ENCODE data around the gene BTBD17. TPM values are rescaled to one million over a fixed set of nuclear protein-coding genes. Genes with fewer than 3 reads are reported as not detected.

BTBD17 gene
- polyA plus RNA-seq, 1 experiment = not detected

GRCh38 chr17:74354561-74354960, 7.1 kb downstream of the BTBD17 start:
- ChIA-PET POLR2A (no interaction called here), CTCF (no interaction called here)
- no peak for DNase-seq (ENCODE audit: low read depth, low spot score)
- no peak overlapping the region for H3K4me3 ChIP-seq (ENCODE audit: low read depth, low read length)
- TF ChIP-seq, protein P1, sequence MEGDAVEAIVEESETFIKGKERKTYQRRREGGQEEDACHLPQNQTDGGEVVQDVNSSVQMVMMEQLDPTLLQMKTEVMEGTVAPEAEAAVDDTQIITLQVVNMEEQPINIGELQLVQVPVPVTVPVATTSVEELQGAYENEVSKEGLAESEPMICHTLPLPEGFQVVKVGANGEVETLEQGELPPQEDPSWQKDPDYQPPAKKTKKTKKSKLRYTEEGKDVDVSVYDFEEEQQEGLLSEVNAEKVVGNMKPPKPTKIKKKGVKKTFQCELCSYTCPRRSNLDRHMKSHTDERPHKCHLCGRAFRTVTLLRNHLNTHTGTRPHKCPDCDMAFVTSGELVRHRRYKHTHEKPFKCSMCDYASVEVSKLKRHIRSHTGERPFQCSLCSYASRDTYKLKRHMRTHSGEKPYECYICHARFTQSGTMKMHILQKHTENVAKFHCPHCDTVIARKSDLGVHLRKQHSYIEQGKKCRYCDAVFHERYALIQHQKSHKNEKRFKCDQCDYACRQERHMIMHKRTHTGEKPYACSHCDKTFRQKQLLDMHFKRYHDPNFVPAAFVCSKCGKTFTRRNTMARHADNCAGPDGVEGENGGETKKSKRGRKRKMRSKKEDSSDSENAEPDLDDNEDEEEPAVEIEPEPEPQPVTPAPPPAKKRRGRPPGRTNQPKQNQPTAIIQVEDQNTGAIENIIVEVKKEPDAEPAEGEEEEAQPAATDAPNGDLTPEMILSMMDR (IDR thresholded peaks at IDR 0.05; ENCODE audit: low read depth, low read length) = no peak
- no peaks in the 10 kb centered on the region; the same call in 1 of the 2 replicates for H3K9me3 ChIP-seq (ENCODE audit: control insufficient read depth, insufficient read depth, low read length)
- H3K27ac ChIP-seq (ENCODE audit: low read depth, low read length) = no peak overlapping the region
- H3K27me3 ChIP-seq (ENCODE audit: control insufficient read depth, insufficient read depth, low read length) = peaks cover 20% of the 10 kb centered on the region

GRCh38 chr17:74354123-74354522, 7.5 kb downstream of the BTBD17 start:
- no peak overlapping the region for H3K27ac ChIP-seq (ENCODE audit: low read depth, low read length)
- CTCF ChIA-PET = no interaction called here
- H3K4me3 ChIP-seq (ENCODE audit: low read depth, low read length) = no peak overlapping the region
- TF ChIP-seq, protein P1 (IDR thresholded peaks at IDR 0.05; ENCODE audit: low read depth, low read length) = no peak
- POLR2A ChIA-PET = no interaction called here
- H3K9me3 ChIP-seq (ENCODE audit: control insufficient read depth, insufficient read depth, low read length) = no peaks in the 10 kb centered on the region; the same call in 1 of the 2 replicates
- no peak for DNase-seq (ENCODE audit: low read depth, low spot score)
- peaks cover 20% of the 10 kb centered on the region for H3K27me3 ChIP-seq (ENCODE audit: control insufficient read depth, insufficient read depth, low read length)

DNA sequence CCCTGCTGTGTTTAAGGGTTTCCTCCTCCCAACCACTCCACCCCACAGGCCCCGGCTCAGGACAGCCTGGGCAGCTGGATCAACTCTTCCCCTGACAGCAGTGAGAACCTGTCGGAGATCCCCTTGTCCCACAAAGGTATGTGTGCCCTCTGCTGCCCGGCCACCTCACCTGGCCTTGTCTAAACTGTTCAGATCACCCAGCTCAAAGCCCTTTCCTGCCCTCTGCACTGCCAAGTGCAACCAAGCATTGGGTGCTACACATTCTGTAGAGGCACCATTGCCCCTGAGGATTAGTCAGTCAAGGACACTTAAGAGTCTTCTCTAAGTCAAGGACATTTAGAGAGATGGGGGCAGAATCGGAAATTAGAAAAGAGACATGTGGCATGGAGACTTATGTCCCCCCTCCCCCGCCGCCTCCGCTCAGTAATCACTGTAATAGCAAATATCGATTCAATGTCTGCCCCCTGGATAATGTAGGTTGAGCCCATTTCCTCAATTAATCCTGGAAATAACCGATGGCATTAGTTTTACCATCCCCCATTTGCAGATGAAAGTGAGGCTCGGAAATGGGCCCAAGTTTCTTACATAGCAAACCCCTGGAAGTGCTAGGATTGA, 8.1 kb downstream of the BTBD17 start:
- peaks cover 18% of the 10 kb centered on the region for H3K27me3 ChIP-seq (ENCODE audit: control insufficient read depth, insufficient read depth, low read length)
- H3K9me3 ChIP-seq (ENCODE audit: control insufficient read depth, insufficient read depth, low read length) = no peaks in the 10 kb centered on the region; the same call in 1 of the 2 replicates
- no peak for DNase-seq (ENCODE audit: low read depth, low spot score)
- ChIA-PET CTCF (interaction anchor here (0.9 kb wide), 1 partner anchor 15 kb away, joined by 3 read pairs; no protein-coding TSS in a partner anchor), POLR2A (no interaction called here)
- H3K4me3 ChIP-seq (ENCODE audit: low read depth, low read length) = no peak overlapping the region
- TF ChIP-seq, protein P1 (IDR thresholded peaks at IDR 0.05; ENCODE audit: low read depth, low read length) = no peak
- no peak overlapping the region for H3K27ac ChIP-seq (ENCODE audit: low read depth, low read length)

- DNase-seq (ENCODE audit: low read depth, low spot score) = no peak
Measured at GRCh38 chr17:74351552-74352210, 10.0 kb downstream of the BTBD17 start.

More at GRCh38 chr17:74351552-74352210, 10.0 kb downstream of the BTBD17 start:
- H3K27ac ChIP-seq (ENCODE audit: low read depth, low read length) = no peak overlapping the region
- ChIA-PET CTCF (interaction anchor here (0.8 to 1.1 kb wide), 2 partner anchors 15 to 16 kb away, joined by 3 read pairs; no protein-coding TSS in a partner anchor), POLR2A (no interaction called here)
- no peak overlapping the region for H3K4me3 ChIP-seq (ENCODE audit: low read depth, low read length)
- peaks cover 11% of the 10 kb centered on the region for H3K27me3 ChIP-seq (ENCODE audit: control insufficient read depth, insufficient read depth, low read length)
- no peaks in the 10 kb centered on the region; the same call in 1 of the 2 replicates for H3K9me3 ChIP-seq (ENCODE audit: control insufficient read depth, insufficient read depth, low read length)
- TF ChIP-seq, protein P1 (IDR thresholded peaks at IDR 0.05; ENCODE audit: low read depth, low read length) = no peak

All from AG04450 (cell line).